Kidney epithelial cell (primary cell): ENCODE data around the gene LTB4R. TPM values are rescaled to one million over a fixed set of nuclear protein-coding genes. Genes with fewer than 3 reads are reported as not detected.

Source experiments
- DNase-seq: peaks from one replicate; pipeline ENCODE4 v3.0.0-alpha.2; 2010; ENCODE audit warnings: low read depth
- H3K27me3 ChIP-seq: 2 replicates; pipeline ENCODE4 v1.6.0; 2011; ENCODE audit warnings: low read length; ENCODE audit not compliant: control insufficient read depth, insufficient read depth
- H3K36me3 ChIP-seq: 2 replicates; pipeline ENCODE4 v1.5.1; 2011; ENCODE audit warnings: low read length; ENCODE audit not compliant: control insufficient read depth, insufficient read depth
- H3K4me3 ChIP-seq: 2 replicates; pipeline ENCODE4 v1.5.1; 2011; ENCODE audit warnings: low read depth, mild to moderate bottlenecking, control low read depth, low read length
- total RNA-seq: library from RNA; depleted of rRNA; stranded (reverse); fragments of >200 nt; gene quantifications from 2 replicates; pipeline ENCODE4 v1.2.3, GENCODE V29; 2015
- TF ChIP-seq, protein P1 (sequence below): IDR thresholded peaks from 2 replicates; pipeline ENCODE4 v1.5.1; 2011; ENCODE audit warnings: mild to moderate bottlenecking, moderate library complexity, low read length, control low read depth, inconsistent platforms; ENCODE audit not compliant: insufficient read depth, poor library complexity, severe bottlenecking

Gene LTB4R
- total RNA-seq, 1 donor from 2014 or later: 2.8 TPM

DNA sequence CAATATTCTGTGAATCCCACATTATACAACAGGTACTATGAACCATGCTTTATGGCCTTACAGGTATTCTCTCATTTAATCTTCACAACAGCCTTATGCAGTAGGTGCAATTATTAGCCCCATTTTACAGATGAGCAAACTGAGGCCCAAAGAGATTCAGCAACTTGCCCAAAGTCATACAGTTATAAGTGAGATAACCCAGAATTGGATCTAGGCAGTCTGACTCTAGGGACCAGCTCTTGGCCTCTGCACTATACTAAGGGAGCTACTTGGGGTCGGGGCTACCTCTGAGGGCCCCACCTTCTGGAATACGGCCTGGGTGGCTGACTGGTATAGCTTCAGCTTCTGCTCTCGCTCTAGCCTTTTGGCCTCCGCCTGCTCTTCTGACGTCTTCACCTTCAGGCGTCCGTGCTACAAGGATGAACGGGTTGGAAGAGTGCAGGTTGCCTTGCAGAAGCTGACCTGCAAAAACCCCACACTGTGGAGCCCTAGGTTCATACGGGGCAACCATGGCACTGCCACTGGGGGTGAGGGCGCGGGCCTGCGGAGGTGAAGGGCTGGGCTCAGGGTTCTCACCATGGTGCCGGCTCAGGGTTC, 40.7 kb upstream of the LTB4R start:
- H3K36me3 ChIP-seq: peaks cover 2% of the 10 kb centered on the region

DNA sequence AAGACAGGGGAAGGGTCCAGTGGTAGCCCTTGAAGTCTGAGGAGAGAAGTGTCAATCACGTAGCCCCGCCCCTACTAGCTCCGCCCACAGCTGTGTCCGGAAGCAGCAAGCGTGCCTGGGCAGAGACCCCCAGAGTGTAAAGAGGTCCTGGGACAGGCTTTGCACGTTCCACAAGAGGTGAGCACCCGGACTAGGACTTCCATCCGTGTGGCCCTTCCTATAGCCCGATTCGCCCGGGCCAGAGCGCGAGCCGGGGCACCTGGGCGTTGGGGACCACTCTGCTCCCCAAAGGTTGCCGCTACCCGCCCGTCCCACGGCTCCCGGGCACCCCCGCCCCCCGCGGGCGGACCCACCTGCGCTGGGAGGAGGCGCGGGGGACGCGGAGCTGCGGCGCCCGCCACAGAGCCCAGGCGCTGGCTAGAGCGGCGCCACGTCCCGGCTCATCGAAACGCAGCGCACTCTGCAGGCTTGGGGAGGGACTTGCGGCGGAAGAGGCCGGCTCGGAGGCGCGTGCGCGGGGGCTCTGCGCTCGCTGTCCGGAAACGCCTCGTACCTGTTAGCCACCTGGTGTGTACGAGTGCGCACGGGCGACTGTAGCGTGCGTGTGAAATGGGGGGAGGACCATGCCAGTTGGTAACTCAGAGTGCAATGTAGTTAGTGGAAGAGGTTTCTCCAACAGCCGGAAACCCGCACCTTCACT, 40.0 kb upstream of the LTB4R start, which contains the start of gene RABGGTA:
RABGGTA (minus strand) TSS at position 464 of the 700 bp plus-strand sequence. CDS start 482 bp downstream, outside the sequence.
- H3K27me3 ChIP-seq: no peaks in the 10 kb centered on the region
- H3K4me3 ChIP-seq: peak within 1 kb of the TSS; percentile 68
- peaks cover 2% of the 10 kb centered on the region for H3K36me3 ChIP-seq
- TF ChIP-seq, protein P1, sequence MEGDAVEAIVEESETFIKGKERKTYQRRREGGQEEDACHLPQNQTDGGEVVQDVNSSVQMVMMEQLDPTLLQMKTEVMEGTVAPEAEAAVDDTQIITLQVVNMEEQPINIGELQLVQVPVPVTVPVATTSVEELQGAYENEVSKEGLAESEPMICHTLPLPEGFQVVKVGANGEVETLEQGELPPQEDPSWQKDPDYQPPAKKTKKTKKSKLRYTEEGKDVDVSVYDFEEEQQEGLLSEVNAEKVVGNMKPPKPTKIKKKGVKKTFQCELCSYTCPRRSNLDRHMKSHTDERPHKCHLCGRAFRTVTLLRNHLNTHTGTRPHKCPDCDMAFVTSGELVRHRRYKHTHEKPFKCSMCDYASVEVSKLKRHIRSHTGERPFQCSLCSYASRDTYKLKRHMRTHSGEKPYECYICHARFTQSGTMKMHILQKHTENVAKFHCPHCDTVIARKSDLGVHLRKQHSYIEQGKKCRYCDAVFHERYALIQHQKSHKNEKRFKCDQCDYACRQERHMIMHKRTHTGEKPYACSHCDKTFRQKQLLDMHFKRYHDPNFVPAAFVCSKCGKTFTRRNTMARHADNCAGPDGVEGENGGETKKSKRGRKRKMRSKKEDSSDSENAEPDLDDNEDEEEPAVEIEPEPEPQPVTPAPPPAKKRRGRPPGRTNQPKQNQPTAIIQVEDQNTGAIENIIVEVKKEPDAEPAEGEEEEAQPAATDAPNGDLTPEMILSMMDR: peak; percentile 64
- peak; percentile 31 for DNase-seq

More for the DNA sequence above, 40.7 kb upstream of the LTB4R start:
- TF ChIP-seq, protein P1: no peak
- no peak for DNase-seq
- Histone ChIP-seq H3K27me3 (no peaks in the 10 kb centered on the region), H3K4me3 (peak overlapping the region; percentile 68)

DNA sequence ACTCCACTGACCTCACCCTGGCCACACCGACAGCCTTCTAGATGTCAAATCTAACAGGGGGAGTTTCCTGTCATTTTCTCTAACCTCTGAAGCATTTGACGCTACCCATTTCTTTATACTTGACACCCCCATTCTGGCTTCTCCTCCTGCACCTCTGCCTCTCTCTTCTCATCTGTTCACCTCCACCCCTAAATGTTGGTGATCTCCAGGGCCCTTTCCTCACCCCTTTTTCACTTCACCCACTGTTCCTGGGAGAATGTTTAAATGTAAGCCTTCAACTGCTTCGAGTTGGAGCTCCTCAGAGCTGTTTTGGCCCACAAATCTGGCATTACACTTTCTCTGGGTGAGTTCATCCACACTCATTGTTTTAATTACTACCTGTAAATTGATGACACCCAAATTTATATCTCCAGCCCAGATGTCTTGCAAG, 39.5 kb upstream of the LTB4R start:
- Histone ChIP-seq H3K27me3 (no peaks in the 10 kb centered on the region), H3K4me3 (peak overlapping the region; percentile 68), H3K36me3 (peaks cover 2% of the 10 kb centered on the region)
- DNase-seq: no peak
- TF ChIP-seq, protein P1: no peak

DNA sequence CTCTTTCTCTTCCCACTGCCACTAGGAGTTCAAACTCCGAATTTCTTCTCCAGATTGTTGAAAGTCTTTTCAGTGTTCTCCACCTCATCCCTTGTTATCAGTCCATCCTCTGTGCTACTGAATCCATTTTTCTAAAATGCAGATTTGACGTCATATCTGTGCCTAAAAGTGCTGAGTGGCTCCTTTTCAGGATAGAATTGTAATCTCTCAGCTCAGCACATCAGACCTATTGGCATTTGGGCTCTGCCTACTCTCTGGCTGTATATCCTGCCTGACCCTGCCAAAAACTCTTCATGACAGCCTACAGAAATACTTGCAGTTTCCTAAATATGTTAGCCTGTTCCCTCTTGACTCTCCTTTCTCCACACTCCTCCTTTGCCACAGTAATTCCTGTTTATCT, 38.8 kb upstream of the LTB4R start:
- TF ChIP-seq, protein P1: no peak
- Histone ChIP-seq H3K36me3 (peaks cover 2% of the 10 kb centered on the region), H3K4me3 (no peak overlapping the region), H3K27me3 (no peaks in the 10 kb centered on the region)
- no peak for DNase-seq

DNA sequence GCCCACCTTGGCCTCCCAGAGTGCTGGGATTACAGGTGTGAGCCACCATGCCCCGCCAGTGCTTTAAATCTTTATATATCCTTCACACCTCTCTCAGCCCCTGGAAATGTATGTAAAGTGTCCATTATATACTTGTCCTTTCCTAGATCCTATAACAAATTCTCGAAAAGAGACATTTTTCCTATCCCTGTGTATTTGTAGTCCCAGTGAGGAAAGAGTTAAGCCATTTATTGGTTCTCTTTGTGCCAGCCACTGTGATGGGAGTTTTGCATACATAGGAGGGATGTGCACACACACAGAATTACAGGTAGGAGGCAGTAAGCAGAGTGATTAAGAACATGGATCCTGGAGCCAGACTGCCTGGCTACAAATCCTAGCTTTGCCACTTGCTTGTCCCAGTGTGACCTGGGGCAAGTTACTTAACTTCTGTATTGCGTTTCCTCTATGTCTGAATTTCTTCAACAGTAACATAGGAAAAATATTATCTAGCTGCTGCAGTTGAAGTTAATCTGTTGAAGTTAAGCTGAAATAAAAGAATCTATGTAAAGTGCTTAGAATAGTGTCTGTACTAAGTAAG, 37.8 kb upstream of the LTB4R start:
- TF ChIP-seq, protein P1: peak; percentile 11
- peaks cover 2% of the 10 kb centered on the region for H3K36me3 ChIP-seq
- no peak for DNase-seq
- H3K27me3 ChIP-seq: no peaks in the 10 kb centered on the region
- no peak overlapping the region for H3K4me3 ChIP-seq
